NCI-H146 treated with DMSO at 0.1 percent for 48 hours (cell line): ENCODE results near the gene NFU1.
A peak's percentile ranks its signal among the peaks of the same experiment; 100 is the strongest.
"Not testable (repeated sequence)": the region's sequence is repeated elsewhere in the genome, so short reads cannot be mapped to it uniquely, and the experiment has no call there.

Source experiments
- DNase-seq: peaks from one replicate; lab custom pipeline; 2025; ENCODE audit not compliant: unreplicated experiment; lab: John Stamatoyannopoulos, UW

NFU1 gene

GRCh38 chr2:69389271-69389670, 48.0 kb downstream of the NFU1 start:
- no peak for DNase-seq

GRCh38 chr2:69387770-69388481, 49.3 kb downstream of the NFU1 start:
- peak; percentile 28 for DNase-seq

GRCh38 chr2:69386789-69387734, 50.2 kb downstream of the NFU1 start, which contains the start of gene GFPT1:
Gene GFPT1, minus strand, starts transcription at chr2:69387227. Its CDS starts 156 bp downstream, at chr2:69387071.
- DNase-seq = peak; percentile 90

GRCh38 chr2:69386360-69386759, 50.9 kb downstream of the NFU1 start:
- DNase-seq = peak; percentile 24

- no peak for DNase-seq
Measured at GRCh38 chr2:69385443-69386151, 51.6 kb downstream of the NFU1 start.

GRCh38 chr2:69384618-69385081, 52.6 kb downstream of the NFU1 start:
- no peak for DNase-seq

- no peak for DNase-seq
Measured at GRCh38 chr2:69383176-69383812, 53.9 kb downstream of the NFU1 start.

- DNase-seq = no peak
Measured at GRCh38 chr2:69382547-69382946, 54.7 kb downstream of the NFU1 start.

GRCh38 chr2:69381337-69381737, 55.9 kb downstream of the NFU1 start:
- DNase-seq = no peak

GRCh38 chr2:69380072-69380917, 56.9 kb downstream of the NFU1 start:
- no peak for DNase-seq

- no peak for DNase-seq
Measured at GRCh38 chr2:69376403-69376802, 60.8 kb downstream of the NFU1 start.

GRCh38 chr2:69375494-69376353, 61.5 kb downstream of the NFU1 start:
- DNase-seq = peak; percentile 62

GRCh38 chr2:69372767-69373166, 64.5 kb downstream of the NFU1 start:
- no peak for DNase-seq

GRCh38 chr2:69369802-69370201, 67.4 kb downstream of the NFU1 start:
- DNase-seq = no peak

GRCh38 chr2:69368588-69368987, 68.6 kb downstream of the NFU1 start:
- no peak for DNase-seq

GRCh38 chr2:69359371-69359770, 77.9 kb downstream of the NFU1 start:
- DNase-seq = no peak

- no peak for DNase-seq
Measured at GRCh38 chr2:69358914-69359313, 78.3 kb downstream of the NFU1 start.

GRCh38 chr2:69356471-69356870, 80.8 kb downstream of the NFU1 start:
- no peak for DNase-seq

- DNase-seq = not testable (repeated sequence)
Measured at GRCh38 chr2:69354976-69355375, 82.3 kb downstream of the NFU1 start.
